Cardiac fibroblast (primary cell): ENCODE data around the gene CIART.

Experiments used
- DNase-seq, 2 donors: peaks; one replicate each; pipeline versions ENCODE4 v3.0.0 to v3.0.0-alpha.2; 2010; ENCODE audit warnings: low read depth in 2 of 2
- H3K4me3 ChIP-seq, 2 donors: replicated peaks in 1 of 2; 1 replicate in 1 of 2; 2 replicates in 1 of 2; pipeline ENCODE4 v1.5.1; 2011; ENCODE audit warnings: low read depth in 2 of 2, low read length in 2 of 2, mild to moderate bottlenecking in 2 of 2, moderate library complexity in 1 of 2
- TF ChIP-seq, protein P1 (sequence below): IDR thresholded peaks from one replicate; pipeline ENCODE4 v1.5.1; 2011; ENCODE audit warnings: low read depth, mild to moderate bottlenecking, low read length, inconsistent platforms

CIART gene

DNA sequence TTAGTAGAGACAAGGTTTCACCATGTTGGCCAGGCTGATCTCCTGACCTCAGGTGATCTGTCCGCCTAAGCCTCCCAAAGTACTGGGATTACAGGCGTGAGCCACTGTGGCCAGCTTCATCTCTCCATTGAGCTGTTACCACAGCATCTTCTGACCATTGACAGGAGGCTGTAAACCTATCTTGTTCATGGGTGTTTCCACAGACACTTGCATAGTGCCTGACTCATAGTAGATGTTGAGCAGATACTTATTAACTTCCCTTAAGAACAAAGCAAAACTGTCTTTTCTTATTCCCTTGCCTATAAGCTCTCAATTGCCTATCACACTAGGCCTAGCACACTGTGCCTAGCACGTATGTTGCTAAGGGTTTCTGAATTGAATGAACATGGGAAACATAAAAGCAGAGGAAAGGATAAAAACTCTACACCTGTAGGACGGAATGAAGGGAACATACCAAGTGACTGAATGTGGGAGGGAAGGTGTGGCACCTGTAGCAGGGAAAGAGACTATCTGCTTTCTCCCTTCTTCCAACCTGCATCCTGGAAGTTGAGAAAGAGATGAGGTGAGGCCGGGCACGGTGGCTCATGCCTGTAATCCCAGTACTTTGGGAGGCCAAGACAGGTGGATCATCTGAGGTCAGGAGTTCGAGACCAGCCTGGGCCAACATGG is 10.9 kb upstream of the CIART start:
- TF ChIP-seq, protein P1, sequence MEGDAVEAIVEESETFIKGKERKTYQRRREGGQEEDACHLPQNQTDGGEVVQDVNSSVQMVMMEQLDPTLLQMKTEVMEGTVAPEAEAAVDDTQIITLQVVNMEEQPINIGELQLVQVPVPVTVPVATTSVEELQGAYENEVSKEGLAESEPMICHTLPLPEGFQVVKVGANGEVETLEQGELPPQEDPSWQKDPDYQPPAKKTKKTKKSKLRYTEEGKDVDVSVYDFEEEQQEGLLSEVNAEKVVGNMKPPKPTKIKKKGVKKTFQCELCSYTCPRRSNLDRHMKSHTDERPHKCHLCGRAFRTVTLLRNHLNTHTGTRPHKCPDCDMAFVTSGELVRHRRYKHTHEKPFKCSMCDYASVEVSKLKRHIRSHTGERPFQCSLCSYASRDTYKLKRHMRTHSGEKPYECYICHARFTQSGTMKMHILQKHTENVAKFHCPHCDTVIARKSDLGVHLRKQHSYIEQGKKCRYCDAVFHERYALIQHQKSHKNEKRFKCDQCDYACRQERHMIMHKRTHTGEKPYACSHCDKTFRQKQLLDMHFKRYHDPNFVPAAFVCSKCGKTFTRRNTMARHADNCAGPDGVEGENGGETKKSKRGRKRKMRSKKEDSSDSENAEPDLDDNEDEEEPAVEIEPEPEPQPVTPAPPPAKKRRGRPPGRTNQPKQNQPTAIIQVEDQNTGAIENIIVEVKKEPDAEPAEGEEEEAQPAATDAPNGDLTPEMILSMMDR = no peak
- H3K4me3 ChIP-seq = no peak overlapping the region
- DNase-seq = no peak

DNA sequence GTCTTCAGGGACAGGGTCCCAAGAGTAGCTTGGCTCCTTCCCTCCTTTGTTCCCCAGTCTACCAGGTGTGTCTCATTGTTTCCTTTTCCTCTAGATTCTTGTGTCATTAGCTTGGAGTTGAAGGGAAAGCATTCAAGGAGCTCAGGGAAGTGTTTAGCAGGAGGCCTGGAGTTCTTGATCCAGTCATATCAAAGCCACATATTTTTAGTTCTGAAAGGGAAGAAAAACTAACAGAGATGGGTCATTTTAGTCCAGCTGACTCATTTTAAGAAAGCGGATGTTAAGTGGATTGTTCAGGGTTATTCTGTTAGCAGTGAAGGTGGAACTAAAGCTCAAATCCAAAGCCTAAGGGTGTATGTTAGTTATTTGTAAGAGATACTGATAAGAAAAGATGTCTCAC is 9.0 kb upstream of the CIART start:
- peak overlapping the region in 1 of 2 donors; percentile 45 for H3K4me3 ChIP-seq
- TF ChIP-seq, protein P1 = no peak
- peak in 1 of 2 donors; percentile 53 for DNase-seq

DNA sequence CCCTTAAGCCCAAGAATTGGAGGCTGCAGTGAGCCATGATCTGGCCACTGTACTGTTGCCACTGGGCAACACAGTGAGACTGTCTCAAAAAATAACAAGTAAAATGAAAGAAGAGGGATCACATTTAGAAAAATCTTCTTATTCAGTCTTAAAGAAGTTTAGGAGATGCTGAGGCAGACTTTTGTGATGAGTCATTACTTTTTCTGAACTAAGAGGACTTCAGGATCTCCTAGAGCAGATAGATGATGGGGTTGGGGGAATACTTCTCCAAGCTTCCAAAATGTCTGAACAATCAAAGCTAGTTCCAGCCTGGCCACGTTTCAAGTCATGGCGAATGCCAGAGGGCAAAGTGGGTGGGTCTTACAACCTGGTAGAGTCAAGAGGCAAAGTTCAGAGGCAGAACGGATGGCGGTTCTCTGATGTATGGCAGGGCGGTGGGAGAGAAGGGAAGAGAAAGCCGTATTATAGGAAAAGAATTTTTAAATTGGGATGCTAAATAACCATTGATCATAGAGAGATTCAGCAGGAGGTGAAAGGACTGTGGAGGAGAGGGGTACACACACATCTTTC is 2.1 kb upstream of the CIART start:
- no peak overlapping the region for H3K4me3 ChIP-seq
- TF ChIP-seq, protein P1 = no peak
- no peak for DNase-seq

DNA sequence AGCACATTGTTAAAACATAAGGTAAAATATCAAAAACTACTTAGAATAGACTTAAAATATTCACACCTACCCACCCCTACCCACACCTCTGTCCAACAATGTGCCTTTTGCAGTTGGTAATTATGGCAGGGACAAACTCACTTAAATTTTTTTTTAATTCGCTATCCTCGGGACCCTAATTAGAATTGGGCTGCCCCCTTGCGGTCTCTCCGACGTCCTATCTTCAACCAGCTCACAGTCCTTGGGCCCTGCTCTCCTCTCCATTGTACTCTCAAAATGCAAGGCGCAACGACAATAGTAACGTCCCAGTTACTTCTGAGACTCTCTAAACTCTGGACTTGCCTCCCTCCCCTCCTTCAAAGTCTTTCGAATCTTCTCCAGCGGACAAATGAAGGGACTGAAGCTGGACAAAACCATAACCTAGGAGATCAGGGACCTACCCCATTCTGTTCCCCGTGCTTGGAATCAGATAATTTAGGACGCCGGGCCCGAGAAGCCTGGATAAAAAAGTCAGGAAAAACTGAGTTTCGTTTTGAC is 1.1 kb upstream of the CIART start:
- peak; percentile 81 for DNase-seq
- H3K4me3 ChIP-seq = peak overlapping the region; percentile 53 to 62
- TF ChIP-seq, protein P1 = peak; percentile 70

DNA sequence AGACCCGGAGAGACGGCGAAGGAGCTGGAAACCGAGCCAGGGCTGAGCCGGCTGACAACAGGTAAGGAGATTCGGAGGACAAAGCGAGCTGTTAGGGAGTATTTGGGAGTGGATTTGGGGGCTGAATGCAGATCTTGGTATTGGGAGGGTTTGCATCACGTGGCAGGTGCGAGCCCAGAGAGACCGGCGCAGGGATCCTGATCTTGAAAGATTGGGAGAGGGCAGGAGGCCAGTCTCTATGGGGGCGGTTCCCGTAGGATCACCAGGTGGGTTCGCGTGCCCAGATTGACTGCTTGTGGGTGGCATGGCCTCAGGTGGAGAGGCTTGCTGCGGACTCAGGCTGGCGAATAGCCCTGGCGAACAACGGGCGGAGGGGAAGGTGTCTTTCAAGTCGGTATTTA is 204 bp downstream of the CIART start:
- TF ChIP-seq, protein P1 = no peak
- no peak for DNase-seq
- peak overlapping the region; percentile 54 to 62 for H3K4me3 ChIP-seq

DNA sequence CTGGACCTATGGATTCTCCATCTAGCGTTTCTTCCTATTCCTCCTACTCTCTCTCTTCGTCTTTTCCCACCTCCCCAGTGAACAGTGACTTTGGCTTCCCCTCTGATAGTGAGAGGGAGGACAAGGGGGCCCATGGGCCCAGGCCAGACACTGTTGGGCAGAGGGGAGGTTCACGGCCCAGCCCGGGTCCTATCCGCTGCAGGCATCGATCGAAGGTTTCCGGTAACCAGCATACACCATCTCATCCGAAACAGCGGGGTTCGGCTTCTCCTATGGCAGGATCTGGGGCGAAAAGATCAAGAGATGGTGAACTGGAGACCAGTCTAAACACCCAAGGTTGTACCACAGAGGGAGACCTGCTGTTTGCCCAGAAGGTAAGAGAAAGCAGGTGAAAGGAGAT is 906 bp downstream of the CIART start:
- DNase-seq = no peak
- TF ChIP-seq, protein P1 = no peak
- peak overlapping the region in 1 of 2 donors; percentile 62 for H3K4me3 ChIP-seq
